Measurements from ENCODE around the gene KCTD13.

DNA sequence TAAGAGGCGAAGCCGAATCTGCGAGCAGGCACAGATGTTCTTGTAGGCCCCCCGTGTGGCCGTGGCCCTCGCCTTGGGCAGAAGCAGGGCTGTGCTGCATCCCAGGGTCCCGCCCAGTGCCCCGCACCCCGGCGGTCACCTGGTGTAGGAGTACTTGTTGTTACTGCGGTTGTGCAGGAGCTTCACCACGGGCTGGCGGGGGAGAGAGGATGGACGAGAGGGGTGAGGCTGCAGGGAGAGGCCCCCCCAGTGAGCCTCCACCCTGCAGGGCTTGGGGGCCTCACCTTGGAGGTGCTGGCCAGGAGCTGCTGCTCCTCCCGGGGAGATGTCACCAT, 14.4 kb downstream of the KCTD13 start:
- TF ChIP-seq, protein P1, sequence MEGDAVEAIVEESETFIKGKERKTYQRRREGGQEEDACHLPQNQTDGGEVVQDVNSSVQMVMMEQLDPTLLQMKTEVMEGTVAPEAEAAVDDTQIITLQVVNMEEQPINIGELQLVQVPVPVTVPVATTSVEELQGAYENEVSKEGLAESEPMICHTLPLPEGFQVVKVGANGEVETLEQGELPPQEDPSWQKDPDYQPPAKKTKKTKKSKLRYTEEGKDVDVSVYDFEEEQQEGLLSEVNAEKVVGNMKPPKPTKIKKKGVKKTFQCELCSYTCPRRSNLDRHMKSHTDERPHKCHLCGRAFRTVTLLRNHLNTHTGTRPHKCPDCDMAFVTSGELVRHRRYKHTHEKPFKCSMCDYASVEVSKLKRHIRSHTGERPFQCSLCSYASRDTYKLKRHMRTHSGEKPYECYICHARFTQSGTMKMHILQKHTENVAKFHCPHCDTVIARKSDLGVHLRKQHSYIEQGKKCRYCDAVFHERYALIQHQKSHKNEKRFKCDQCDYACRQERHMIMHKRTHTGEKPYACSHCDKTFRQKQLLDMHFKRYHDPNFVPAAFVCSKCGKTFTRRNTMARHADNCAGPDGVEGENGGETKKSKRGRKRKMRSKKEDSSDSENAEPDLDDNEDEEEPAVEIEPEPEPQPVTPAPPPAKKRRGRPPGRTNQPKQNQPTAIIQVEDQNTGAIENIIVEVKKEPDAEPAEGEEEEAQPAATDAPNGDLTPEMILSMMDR (IDR thresholded peaks at IDR 0.05), result no peak
- no peak for TF ChIP-seq POLR2A (IDR thresholded peaks at IDR 0.05)
